Activated CD4-positive, alpha-beta T cell treated with anti-CD3 and anti-CD28 coated beads, Interleukin-2, amount 50 U/mL, for 16 hours (primary cell): ENCODE measurements around the gene ZNF488.

Experiments used
- DNase-seq: peaks from one replicate; pipeline ENCODE4 v3.0.0-alpha.2; 2020

Gene ZNF488

GRCh38 chr10:47326927-47327330, 57.2 kb downstream of the ZNF488 start:
- no peak for DNase-seq

GRCh38 chr10:47326306-47326926, 57.7 kb downstream of the ZNF488 start:
- DNase-seq: no peak

- DNase-seq: no peak
These were observed 58.5 kb downstream of the ZNF488 start for GRCh38 chr10:47325303-47326291.

- DNase-seq: no peak
These were observed 60.3 kb downstream of the ZNF488 start for GRCh38 chr10:47323636-47324296.

- no peak for DNase-seq
These were observed 61.0 kb downstream of the ZNF488 start for GRCh38 chr10:47323087-47323486.

- DNase-seq: no peak
These were observed 61.6 kb downstream of the ZNF488 start, which contains the start of gene GDF2 for GRCh38 chr10:47322300-47323061. Gene GDF2 (plus strand): TSS chr10:47322454. CDS start chr10:47322669, 215 bp downstream.

GRCh38 chr10:47321521-47322195, 62.4 kb downstream of the ZNF488 start:
- no peak for DNase-seq

- DNase-seq: no peak
These were observed 63.3 kb downstream of the ZNF488 start for GRCh38 chr10:47320812-47321211.

- no peak for DNase-seq
These were observed 64.3 kb downstream of the ZNF488 start for GRCh38 chr10:47319784-47320183.

GRCh38 chr10:47318706-47319105, 65.4 kb downstream of the ZNF488 start:
- DNase-seq: no peak

- DNase-seq: no peak
These were observed 66.8 kb downstream of the ZNF488 start for GRCh38 chr10:47317251-47317650.

GRCh38 chr10:47316131-47316530, 68.0 kb downstream of the ZNF488 start:
- DNase-seq: no peak
